NCI-H526 treated with DMSO at 0.1 percent for 48 hours (cell line): ENCODE measurements around the gene TUBA4B.

Experiments used
- DNase-seq: peaks from one replicate; lab custom pipeline; 2025; lab: John Stamatoyannopoulos, UW

The TUBA4B gene

DNA sequence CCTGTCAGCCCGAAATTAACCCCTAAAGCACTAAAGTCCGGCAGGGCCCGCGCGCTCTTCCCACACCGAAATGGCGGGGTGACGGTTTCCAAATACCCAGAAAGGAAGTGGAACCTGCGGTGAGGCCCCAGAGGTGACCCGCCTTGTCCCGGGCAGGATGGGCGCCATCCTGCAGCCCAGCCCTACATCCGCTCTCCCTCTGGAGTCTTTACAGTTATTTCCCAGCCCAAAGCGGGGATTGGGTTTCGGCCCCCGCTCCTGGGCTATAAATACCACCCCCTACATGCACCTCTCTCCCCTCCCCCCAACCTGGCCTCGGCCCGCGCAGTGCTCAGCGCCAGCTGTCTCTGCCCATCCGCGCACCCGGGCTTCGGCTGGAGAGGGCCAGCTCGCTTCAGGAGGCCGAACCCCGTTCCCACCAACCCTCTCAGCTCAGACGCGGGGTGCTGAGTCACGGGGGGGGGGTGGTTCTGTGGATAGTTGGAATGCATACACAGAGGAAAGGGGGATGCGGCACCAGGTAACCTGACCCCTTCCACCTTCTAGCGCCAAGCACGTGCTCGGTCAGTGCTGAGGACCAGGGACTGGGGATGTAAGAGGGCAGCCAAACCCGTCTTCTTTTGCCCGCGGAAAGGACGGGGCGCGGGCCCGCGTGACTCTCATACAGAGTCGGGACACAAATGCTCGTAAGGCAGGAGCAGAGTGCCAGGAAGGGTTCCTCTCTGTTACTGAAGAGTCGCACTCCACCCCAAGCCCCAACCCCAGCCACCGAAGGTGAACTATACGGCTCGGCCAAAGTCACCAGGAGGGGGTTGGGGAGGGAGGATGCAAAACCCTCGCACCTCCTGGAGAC is at the start of gene TUBA4B:
TUBA4B (plus strand) TSS at position 344 of the 853 bp plus-strand sequence; CDS start at position 509, 165 bp downstream.
- no peak for DNase-seq

DNA sequence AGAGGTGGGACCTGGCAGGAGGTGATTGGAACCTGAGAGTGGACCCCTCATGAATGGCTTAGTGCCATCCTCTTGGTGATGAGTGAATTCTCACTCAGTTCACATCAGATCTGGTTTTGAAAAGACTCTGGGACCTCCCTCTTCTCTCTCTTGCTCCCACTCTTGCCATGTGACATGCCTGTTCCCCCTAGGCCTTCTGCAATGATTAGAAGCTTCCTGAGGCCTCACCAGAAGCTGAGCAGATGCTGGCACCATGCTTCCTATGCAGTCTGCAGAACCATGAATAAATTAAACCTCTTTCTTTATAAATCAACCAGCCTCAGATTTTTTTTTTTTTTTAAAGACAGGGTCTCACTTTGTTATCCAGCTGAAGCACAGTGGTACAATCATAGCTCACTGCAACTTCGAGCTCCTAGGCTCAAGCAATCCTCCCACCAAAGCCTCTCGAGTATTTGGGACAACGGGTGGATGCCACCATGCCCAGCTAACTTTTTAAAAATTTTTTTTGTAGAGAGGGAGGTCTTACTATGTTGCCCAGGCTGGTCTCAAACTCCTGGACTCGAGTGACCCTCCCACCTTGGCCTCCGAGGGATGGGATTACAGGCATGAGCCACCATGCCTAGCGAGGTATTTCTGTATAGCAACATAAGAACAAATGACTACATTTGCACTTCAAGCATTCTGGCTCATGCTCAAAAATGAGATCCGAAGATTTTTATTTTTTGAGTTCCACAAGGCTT is 48.4 kb upstream of the TUBA4B start:
- DNase-seq = no peak

DNA sequence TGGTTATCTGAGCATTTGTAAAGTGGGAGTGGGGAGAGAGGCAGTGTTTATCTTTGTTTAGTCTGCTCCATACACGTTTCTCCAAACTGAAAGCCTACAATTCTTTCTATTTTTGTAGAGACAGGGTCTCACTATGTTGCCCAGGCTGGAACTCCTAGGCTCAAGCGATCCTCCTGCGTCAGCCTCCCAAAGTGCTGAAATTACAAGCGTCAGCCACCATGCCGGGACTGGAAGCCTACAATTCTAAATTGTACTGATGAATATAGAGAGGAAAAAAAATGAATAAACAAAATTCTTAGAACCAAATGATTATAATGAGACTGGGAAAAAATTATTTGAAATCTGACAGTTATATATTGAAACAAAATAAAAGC is 47.9 kb upstream of the TUBA4B start:
- DNase-seq = no peak

DNA sequence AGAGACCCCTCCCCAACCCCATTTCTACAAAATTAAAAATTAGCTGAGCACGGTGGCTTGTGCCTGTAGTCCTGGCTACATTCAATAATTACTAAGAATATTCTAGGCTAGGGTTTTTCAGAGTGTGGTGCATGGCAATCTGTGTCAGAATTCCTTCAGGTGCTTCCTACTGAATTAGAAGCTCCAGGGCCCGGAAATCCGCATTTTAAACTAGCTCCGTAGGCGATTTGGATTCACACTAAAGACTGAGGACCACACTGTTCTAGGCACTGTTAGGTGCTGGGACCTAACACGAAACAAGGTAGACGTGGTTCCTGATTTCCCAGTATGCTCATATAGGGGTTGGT is 47.1 kb upstream of the TUBA4B start:
- no peak for DNase-seq

DNA sequence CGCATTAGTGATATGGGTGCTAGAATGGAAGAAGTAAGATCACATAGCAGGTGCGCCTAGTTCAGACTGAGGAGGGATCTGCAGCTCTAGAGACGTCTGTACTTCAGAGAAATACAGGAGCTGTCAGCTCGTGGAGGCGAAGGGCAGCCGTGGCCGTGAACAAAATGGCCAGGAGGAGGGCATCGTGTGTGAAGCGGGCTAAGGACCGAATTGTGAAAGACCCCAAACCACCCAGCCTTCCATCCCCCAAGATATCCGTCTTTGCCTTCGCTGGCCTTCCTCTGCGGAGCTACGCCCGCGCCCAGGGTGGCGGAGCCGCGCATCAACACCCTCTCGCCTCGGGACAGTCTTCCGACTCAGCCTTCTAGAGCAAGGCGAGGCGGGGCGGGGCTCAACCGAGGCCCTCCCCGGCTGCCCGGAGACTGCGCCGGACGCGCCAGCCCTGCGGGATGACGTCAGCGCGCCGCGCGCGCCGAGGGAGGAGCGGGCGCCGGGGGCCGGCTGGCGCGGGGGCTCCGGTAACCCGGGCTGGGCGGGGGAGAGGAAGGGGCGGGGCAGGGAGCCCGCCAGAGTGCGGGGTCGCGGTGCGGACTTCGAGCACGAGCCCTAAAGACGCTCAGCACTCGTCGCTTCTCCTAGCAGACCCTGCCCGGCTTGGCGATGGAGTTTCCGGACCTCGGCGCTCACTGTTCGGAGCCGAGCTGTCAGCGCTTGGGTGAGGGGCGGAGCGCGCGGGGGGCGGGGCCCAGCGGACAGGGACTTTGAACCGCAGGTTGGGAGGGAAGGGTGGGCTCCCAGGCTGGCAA is 46.5 kb upstream of the TUBA4B start, which contains the start of gene ZFAND2B:
ZFAND2B (plus strand) TSS at position 455 of the 806 bp plus-strand sequence; CDS start at position 661, 206 bp downstream.
- peak; percentile 82 for DNase-seq

DNA sequence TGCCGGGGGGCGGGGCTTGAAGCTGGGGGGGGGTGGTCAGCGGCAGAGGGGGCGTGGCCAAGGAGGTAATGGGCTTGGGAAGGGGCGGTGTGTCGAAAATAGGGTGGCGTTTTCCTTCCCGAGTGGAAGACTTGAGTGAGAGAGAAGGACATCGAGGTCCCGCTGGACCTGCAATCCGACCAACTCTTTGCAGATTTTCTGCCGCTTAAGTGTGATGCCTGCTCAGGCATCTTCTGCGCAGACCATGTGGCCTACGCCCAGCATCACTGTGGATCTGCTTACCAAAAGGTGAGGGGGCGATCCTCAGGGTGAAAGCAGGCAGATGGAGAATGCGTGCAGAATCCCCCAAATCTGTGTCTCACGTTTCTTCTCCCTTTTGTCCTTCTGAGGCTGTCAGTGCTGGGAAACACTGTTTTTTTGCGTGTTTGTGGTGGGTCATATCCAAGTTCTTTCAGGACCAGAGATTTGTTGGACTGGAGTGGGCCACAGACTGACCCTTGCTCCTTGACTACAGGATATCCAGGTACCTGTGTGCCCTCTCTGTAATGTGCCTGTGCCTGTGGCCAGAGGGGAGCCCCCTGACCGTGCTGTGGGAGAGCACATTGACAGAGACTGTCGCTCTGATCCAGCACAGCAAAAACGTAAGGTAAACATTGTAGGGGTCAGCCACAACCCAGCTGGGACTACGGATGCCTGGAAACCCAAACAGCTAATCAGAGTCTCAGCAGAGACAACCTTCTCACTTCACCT is 45.7 kb upstream of the TUBA4B start:
- DNase-seq = no peak

DNA sequence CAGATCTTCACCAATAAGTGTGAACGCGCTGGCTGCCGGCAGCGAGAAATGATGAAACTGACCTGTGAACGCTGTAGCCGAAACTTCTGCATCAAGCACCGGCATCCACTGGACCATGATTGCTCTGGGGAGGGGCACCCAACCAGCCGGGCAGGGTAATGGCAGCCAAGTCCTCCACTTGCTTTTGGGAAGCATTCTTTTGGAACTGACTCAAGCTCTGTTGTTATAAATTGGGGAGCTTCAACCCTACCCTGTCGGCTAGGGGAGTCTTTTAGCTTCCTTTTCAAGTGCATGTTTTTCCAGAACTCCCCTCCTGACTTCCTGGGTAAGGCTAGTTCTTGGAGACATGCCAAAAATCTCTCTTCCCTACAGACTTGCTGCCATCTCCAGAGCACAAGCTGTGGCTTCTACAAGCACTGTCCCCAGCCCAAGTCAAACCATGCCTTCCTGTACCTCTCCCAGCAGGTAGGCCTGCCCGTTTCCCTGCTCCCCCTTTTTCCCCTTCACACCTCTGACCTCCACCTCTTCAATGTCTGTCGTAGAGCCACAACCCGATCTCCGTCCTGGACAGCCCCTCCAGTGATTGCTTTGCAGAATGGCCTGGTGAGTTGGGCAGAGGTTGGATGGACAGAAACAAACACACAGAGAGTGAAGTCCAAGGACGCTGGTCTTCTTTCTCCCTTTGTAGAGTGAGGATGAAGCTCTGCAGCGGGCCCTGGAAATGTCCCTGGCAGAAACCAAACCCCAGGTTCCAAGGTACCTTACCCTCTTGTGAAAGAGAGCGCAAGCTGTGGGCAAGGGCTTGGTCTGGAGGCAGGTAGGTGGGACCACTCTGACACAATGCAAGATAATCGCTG is 44.9 kb upstream of the TUBA4B start:
- DNase-seq = no peak

DNA sequence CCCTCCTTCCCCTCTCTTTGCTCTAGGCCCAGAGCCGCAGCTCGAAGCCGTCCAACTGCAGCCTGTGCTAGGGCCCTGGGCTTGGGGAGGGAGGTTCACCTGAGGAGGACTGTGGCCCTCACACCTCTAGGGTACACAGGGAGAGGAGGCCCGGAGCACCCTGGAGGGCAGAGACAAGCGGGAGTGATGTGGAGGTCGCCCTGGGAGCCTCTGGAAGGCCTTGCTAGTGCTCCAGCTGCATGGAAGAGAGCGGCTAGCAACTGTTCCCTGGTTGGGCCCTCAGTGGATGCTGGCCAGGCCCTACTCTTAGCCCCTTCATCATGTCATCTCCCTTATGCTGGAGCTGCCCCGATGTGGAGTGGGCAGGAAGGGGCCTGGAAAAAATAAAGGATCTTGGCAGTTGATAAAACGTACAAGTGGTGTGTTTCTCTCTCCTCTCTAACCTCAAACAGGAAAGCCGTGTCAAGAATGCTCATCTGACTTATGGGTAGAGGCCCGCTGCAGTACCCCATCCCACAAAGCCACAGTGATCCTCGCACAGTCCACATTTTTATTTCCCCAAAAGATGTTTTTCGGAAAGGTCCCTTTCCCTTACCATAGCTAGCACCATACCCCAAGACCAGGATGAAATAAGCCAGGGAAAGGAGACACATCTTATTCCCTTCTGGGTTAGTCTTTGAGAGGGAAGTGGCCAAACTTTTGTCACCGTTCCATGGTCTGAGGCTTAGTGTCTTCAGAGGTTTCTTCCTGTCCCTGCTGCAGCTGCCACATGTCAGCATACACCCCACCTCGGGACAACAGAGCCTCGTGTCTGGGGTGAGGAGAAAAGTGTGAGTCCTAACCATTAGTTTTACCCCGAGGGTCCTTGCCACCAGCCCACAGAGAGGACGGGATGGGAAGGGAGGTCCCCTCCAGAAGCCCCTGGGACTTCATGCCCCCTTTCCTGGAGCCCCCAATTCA is 43.5 kb upstream of the TUBA4B start:
- DNase-seq = no peak

DNA sequence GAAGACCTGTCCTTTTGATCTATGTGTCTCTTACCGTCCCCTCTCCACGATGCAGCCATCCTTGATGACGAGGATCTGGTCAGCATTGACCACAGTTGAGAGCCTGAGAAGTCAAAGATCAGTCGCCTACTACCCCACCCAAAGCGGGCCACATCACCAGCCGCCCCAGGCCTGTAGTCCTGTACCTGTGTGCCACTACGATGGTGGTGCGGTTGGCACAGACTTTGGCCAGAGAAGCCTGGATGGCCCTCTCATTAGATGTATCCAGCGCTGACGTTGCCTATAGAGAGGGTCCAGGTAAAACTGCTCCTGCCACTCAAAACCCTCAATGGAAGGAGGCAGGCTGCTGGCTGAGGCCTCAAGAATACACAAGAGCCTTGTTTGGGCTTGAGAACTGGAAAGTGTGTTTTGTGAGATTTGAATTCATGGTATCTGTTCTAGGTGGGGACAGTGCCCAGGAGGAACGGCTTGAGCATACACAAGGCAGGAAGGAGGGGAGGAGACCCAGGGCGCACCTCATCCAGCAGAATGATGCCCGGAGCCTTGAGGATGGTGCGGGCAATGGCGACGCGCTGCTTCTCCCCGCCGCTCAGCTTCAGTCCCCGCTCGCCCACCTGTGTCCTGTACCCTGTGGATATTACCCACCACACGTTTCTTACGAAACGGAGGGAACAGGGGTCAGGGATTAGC is 42.7 kb upstream of the TUBA4B start:
- no peak for DNase-seq

DNA sequence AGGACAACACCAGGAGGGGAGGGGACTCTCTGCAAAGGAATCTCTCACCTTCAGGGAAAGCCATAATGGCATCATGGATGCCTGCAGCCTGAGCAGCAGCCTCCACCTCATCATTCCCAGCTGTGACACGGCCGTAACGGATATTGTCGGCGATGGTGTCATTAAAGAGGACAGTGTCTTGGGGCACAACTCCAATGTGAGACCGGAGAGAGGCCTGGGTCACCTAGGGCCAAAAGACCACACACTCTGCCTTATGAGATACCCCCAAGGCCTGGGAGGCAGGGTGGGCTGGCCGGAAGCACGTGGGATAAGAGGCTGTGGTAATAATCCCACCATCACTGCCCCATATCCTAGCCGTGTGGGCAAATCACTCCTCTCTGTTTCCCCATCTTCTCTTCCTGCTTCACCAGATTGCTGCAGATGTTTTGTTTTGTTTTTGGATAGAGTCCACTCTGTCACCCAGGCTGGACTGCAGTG is 42.1 kb upstream of the TUBA4B start:
- DNase-seq = no peak

DNA sequence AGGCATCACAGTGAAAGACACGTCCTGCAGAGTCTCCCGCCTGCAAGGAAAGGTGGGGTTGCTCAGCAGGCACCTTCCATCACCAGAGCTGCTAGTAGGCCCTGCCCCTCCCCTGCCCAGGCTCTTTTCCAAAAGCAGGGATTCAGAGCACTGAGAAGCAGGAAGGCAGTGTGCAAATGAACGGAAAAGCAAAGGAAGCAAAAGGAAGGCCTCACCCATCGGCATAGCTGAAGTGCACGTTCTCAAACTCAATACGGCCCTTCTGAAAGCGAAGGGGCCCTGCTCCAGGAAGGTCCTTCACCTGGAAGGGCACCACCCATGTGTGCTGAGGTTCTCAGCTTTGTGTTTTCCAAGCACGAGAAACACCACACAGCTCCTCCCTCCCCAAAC is 40.0 kb upstream of the TUBA4B start:
- DNase-seq = no peak

DNA sequence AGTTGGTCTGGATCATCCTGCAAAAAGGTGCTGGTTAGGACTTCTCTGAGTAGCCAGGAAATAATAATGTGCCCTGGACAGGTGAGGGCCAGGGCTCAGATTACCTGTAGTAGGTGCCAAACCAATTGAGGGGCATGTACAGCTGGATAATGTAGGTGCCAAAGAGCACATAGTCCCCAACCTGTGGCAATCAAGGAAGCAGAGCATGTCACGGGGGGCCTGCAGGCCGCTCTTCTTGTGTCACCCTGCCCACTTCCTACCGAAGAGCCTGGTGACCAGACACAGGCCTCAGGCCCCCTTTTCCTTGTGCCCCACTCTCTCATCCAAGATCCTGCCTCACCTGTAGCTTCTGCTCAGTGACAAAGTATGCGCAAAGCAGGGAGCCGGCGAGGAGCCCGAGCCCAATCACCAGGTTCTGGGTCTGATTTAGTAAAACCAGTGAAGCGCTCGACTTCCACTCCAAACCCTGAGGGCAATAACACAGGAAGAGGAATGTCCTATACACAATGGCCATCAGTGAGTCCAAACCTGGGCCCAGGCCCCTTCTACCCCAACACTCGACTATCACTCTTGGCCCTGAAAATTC is 39.5 kb upstream of the TUBA4B start:
- no peak for DNase-seq

DNA sequence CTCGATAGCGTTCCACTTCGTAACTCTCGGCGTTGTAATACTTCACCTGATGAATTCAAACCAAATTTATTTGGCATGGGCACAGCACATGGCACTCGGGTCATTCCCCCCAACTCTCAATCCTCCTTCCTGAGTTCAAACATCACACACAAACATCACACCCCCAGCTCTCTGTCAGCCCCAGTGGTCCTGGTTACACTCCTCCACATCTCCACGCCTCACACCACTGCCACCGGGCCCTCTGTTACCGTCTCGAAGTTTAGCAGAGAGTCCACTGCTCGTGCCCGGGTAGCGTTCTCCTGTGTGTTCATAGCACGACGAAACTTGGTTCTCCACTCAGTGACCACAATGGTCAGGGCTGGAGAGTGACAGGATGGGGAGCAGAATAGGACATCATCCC is 38.9 kb upstream of the TUBA4B start:
- no peak for DNase-seq

DNA sequence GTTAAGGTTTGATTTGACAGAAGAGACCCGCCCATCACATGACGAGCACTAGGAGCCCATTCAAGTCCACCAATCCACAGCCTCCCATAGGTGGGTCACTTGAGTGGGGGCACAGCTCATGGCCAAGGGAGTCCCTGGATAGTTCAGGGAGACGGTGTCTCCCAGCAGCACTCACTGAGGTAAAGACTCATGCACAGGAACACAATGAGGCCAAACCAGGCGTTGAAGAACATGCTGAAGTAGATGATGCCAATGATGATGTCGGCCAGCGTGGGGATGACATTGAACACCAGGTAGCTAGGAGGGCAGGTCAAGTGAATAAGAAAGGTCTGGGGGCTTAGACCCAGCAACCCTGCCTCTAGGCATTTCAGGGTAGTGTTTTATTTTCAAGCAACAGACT is 38.3 kb upstream of the TUBA4B start:
- no peak for DNase-seq

DNA sequence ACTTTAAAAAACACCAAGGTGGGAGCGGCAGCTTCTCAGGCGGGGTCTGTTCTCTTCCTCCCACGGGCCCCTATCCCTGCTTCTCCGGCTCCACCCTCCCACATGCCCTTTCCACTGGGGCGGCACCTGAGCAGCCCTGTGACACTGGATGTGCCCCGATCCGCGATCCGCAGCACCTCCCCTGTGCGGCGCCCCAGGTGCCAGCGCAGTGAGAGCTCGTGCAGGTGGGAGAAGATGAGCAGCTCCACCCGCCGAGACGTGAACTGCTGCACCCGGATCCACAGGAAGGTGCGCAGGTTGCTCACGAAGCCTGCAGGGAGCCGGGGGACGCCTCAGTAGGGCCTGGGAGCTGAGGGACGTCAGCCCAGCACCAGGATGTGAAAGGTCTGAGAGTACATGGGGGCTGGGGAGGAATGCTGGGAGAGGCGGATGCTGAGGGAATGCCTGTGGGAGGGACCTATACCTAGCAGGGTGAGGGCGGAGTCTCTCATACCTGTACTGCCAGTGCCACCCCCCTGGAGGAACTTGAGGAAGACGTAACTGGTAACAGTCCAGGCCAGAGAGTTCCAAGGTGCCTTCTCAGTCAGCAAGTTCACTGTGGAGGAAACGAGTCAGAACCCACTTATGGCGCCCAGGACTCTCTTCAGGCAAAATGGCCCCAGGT is 37.0 kb upstream of the TUBA4B start:
- no peak for DNase-seq

DNA sequence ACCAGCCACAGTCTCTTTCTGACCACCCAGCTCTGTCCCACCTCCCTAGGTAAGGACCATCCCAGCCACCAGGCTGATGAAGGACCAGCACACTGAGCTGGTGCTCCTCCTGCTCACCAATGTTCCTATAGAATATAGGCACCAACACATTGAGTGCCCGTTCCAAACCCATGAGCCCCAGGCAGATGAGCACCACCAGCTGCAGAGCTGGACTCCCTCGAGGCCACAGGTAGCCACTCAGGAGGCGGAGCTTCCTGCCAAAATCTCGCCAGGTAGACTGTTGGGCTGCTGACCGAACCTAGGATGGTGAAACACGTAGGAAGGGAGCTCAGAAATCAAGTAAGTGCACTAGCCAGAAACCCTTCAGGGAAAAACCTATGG is 36.5 kb upstream of the TUBA4B start:
- no peak for DNase-seq

DNA sequence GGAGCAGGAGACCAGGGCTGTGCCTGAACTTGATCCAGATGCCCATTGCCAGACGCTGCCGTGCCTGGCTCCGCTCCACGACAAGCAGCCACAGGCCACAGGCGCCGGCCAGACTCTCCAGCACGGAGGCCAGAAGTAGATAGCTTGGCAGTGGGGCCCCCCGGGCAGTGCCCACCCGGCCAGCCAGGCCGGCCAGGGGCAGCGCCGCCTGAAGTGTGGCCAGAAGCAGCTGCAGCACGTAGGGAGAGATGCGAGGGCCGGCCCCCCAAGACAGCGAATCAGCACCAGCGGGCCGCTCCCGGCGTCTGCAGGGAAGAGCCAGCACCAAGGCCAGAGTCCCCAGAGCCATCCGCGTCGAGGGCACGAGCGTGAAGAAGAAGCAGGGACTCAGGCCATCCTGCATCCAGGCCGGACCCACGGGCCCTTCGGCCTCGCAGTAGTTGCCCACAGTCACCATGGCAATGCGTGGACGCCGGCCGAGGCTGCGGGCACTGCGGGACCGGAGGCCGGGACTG is 34.8 kb upstream of the TUBA4B start:
- DNase-seq = peak; percentile 35
